Measurements from ENCODE around the gene PACSIN2. TPM values are rescaled to one million over a fixed set of nuclear protein-coding genes. Genes with fewer than 3 reads are reported as not detected.
A peak's percentile ranks its signal among the peaks of the same experiment; 100 is the strongest.

Gene PACSIN2
- total and polyA plus RNA-seq, 2 of the 13 experiments (the other 11 are each of a cell fraction or from before 2014, with no cell fraction given): 54.1 to 68.8 TPM

- no peak for TF ChIP-seq KDM2A (CRISPR knock-in tag; IDR thresholded peaks at IDR 0.05; ENCODE audit: borderline replicate concordance, low read depth)
- TF ChIP-seq NR0B2 (CRISPR knock-in tag; IDR thresholded peaks at IDR 0.05): no peak
- TF ChIP-seq IKZF5 (CRISPR knock-in tag; IDR thresholded peaks at IDR 0.05): peak; percentile 84
- peak; percentile 43; the same call in 1 of the 2 replicates for TF ChIP-seq ZNF780A (CRISPR knock-in tag; IDR thresholded peaks at IDR 0.05)
- peak; percentile 34; the same call in 1 of the 2 replicates for TF ChIP-seq THRA (CRISPR knock-in tag; IDR thresholded peaks at IDR 0.05; ENCODE audit: borderline replicate concordance)
- no peak for TF ChIP-seq ZSCAN5A (CRISPR knock-in tag; IDR thresholded peaks at IDR 0.05; ENCODE audit: borderline replicate concordance)
- 0 out of 2 replicates have a peak, but pooled peaks have one; percentile 28 for TF ChIP-seq ZNF430 (CRISPR knock-in tag; IDR thresholded peaks at IDR 0.05)
- peak; percentile 61; the same call in 1 of the 2 replicates for TF ChIP-seq TGIF2 (CRISPR knock-in tag; IDR thresholded peaks at IDR 0.05)
- no peak for TF ChIP-seq NFRKB (IDR thresholded peaks at IDR 0.05)
- TF ChIP-seq LCORL (IDR thresholded peaks at IDR 0.05): no peak
- peak; percentile 72; the same call in 1 of the 2 replicates for TF ChIP-seq LCORL (CRISPR knock-in tag; IDR thresholded peaks at IDR 0.05)
- TF ChIP-seq HNRNPLL (IDR thresholded peaks at IDR 0.05; ENCODE audit: low read depth, low read length, poor library complexity, severe bottlenecking): no peak
- no peak for TF ChIP-seq CREB1 (IDR thresholded peaks at IDR 0.05)
- peak; percentile 42; the same call in 1 of the 2 replicates for TF ChIP-seq CREB1 (CRISPR knock-in tag; IDR thresholded peaks at IDR 0.05)
- no peak for TF ChIP-seq SMARCE1 (IDR thresholded peaks at IDR 0.05; ENCODE audit: borderline replicate concordance)
- no peak for TF ChIP-seq KLF9 (CRISPR knock-in tag; IDR thresholded peaks at IDR 0.05; ENCODE audit: low read depth)
- TF ChIP-seq ZMYM2 (CRISPR knock-in tag; IDR thresholded peaks at IDR 0.05): no peak
- no peak for TF ChIP-seq ZNF775 (CRISPR knock-in tag; IDR thresholded peaks at IDR 0.05; ENCODE audit: borderline replicate concordance)
- TF ChIP-seq TOE1 (CRISPR knock-in tag; IDR thresholded peaks at IDR 0.05): no peak
- no peak for TF ChIP-seq SIN3B (IDR thresholded peaks at IDR 0.05; ENCODE audit: low read length)
- TF ChIP-seq TMF1 (CRISPR knock-in tag; IDR thresholded peaks at IDR 0.05; ENCODE audit: low read depth): no peak
- TF ChIP-seq SMC3 (IDR thresholded peaks at IDR 0.05; ENCODE audit: low read length): peak; percentile 27
- no peak for TF ChIP-seq SP1 (IDR thresholded peaks at IDR 0.05)
- TF ChIP-seq SP1 (CRISPR knock-in tag; IDR thresholded peaks at IDR 0.05): no peak
- TF ChIP-seq ZNF569 (CRISPR knock-in tag; IDR thresholded peaks at IDR 0.05; ENCODE audit: borderline replicate concordance): no peak
- 0 out of 2 replicates have a peak, but pooled peaks have one; percentile 60 for TF ChIP-seq NCOA1 (CRISPR knock-in tag; IDR thresholded peaks at IDR 0.05)
- no peak for TF ChIP-seq ZMAT5 (CRISPR knock-in tag; IDR thresholded peaks at IDR 0.05; ENCODE audit: borderline replicate concordance, low read depth)
- no peak for TF ChIP-seq CHCHD3 (CRISPR knock-in tag; IDR thresholded peaks at IDR 0.05)
Measured at GRCh38 chr22:42994917-42995562, 19.9 kb downstream of the PACSIN2 start (continued).
